Ovary (tissue), 3 donors: ENCODE measurements around the gene DOC2B.

ENCODE experiments used
- EP300 ChIP-seq: sonication (generic); formaldehyde crosslinking; IDR thresholded peaks from one replicate; pipeline ENCODE4 v1.6.1; 2017; ENCODE audit warnings: antibody characterized with exemption
- POLR2A ChIP-seq: fragments of 450-650 bp; IDR thresholded peaks from one replicate; pipeline ENCODE4 v1.6.1; 2017; ENCODE audit warnings: antibody characterized with exemption, mild to moderate bottlenecking, moderate library complexity
- TF ChIP-seq, protein P1 (sequence below), 3 donors: fragments of 450-650 bp in 2 of 3; fragments of 200-600 bp in 1 of 3; IDR thresholded peaks; one replicate each; pipeline versions ENCODE4 v1.5.1 to v1.8.0; 2016 to 2022; ENCODE audit warnings: antibody characterized with exemption in 3 of 3, mild to moderate bottlenecking in 1 of 3
- donor health status: DM: no; HTN: no; CAD: no.

DNA sequence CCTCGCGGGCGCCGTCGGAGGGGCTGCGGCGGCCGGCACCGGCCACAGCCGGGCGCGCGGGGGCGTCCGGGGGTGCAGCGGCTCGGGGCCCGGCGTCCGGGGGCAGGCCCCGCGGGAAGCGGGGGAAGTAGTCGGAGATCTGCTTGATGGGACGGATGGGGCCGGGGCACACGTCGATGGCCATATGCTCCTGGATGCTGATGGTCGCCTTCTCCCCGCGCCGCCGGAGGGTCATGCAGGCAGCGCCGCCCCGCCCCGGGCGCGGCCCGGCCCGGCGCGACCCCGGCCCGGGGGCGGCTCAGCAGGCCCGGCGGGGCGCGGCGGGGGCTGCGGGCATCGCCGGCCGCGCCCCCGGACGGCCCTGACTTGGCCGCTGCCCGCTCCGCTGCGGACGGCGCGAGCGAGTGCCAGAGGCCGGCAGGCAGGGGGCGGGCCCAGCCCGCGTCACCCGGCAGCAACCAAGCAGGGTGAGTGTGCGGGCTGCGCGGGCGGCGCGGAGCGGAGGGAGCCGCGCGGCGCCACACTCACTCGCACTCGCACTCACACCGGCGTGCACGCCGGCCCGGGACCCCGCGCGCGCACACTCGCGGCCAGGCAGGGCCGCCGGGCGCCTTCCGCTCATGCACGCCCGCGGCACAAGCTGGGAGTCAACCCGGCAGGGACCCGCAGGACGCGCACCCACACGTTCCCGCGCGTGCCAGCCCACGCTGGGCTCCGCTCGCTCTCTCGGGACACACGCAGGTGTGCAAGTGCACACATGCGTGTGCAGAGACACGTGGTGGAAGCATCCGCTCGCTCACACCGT is at the start of gene DOC2B:
- TF ChIP-seq, protein P1, sequence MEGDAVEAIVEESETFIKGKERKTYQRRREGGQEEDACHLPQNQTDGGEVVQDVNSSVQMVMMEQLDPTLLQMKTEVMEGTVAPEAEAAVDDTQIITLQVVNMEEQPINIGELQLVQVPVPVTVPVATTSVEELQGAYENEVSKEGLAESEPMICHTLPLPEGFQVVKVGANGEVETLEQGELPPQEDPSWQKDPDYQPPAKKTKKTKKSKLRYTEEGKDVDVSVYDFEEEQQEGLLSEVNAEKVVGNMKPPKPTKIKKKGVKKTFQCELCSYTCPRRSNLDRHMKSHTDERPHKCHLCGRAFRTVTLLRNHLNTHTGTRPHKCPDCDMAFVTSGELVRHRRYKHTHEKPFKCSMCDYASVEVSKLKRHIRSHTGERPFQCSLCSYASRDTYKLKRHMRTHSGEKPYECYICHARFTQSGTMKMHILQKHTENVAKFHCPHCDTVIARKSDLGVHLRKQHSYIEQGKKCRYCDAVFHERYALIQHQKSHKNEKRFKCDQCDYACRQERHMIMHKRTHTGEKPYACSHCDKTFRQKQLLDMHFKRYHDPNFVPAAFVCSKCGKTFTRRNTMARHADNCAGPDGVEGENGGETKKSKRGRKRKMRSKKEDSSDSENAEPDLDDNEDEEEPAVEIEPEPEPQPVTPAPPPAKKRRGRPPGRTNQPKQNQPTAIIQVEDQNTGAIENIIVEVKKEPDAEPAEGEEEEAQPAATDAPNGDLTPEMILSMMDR (IDR thresholded peaks at IDR 0.05), result no peak
- no peak for TF ChIP-seq EP300
- TF ChIP-seq POLR2A, result no peak
